IMR-90 (cell line): ENCODE measurements around the gene PLD2. TPM values are rescaled to one million over a fixed set of nuclear protein-coding genes. Genes with fewer than 3 reads are reported as not detected.

Experiments
- ATAC-seq: fragments of 200-7000 bp; cut with Tn5 transposase; 2 replicates; pipeline ENCODE4 v1.9.1; 2020; ENCODE audit warnings: low read depth, mild to moderate bottlenecking, moderate library complexity
- BruUV-seq: library from RNA; stranded (reverse); fragments of 400-500 nt; replicated peaks from 2 replicates; lab custom pipeline; 2021; lab: Mats Ljungman, UMichigan
- CTCF ChIA-PET: fragments of 300-600 bp; formaldehyde crosslinking; extraction: SDS; loops from one replicate; lab custom pipeline; 2021; ENCODE audit warnings: antibody characterized with exemption; lab: Yijun Ruan, JAX
- POLR2A ChIA-PET: fragments of 300-600 bp; sonication (Branson Sonifier 250); formaldehyde crosslinking; loops from one replicate; lab custom pipeline; 2022; ENCODE audit warnings: antibody characterized with exemption; ENCODE audit not compliant: unreplicated experiment; lab: Charles Lee
- DNase-seq: peaks from one replicate; pipeline ENCODE4 v3.0.0; 2013
- H2AFZ ChIP-seq: replicated peaks from 2 replicates; pipeline ENCODE3; 2013; ENCODE audit warnings: low read length, mild to moderate bottlenecking; ENCODE audit not compliant: poor library complexity
- H2AK5ac ChIP-seq: 2 replicates; pipeline ENCODE4 v1.6.1; 2013; ENCODE audit warnings: low read depth, low read length, inconsistent platforms
- H2AK9ac ChIP-seq: replicated peaks from 2 replicates; pipeline ENCODE3; 2013; ENCODE audit warnings: mild to moderate bottlenecking, low read depth, low read length, moderate library complexity; ENCODE audit not compliant: poor library complexity
- H2BK120ac ChIP-seq: 2 replicates; pipeline ENCODE4 v1.6.1; 2013; ENCODE audit warnings: low read depth, low read length, inconsistent platforms
- H2BK15ac ChIP-seq: 3 replicates; pipeline ENCODE4 v1.6.1; 2013; ENCODE audit warnings: low read depth, low read length, inconsistent platforms
- H2BK20ac ChIP-seq: 2 replicates; pipeline ENCODE4 v1.6.1; 2013; ENCODE audit warnings: low read depth, mild to moderate bottlenecking, inconsistent platforms, low read length, moderate library complexity
- H2BK5ac ChIP-seq: 2 replicates; pipeline ENCODE4 v1.6.1; 2013; ENCODE audit warnings: mild to moderate bottlenecking, low read depth, low read length, inconsistent platforms; ENCODE audit not compliant: poor library complexity, severe bottlenecking
- H3K14ac ChIP-seq: replicated peaks from 2 replicates; pipeline ENCODE4 v1.6.1; 2013; ENCODE audit warnings: low read depth, low read length, inconsistent platforms
- H3K18ac ChIP-seq: 2 replicates; pipeline ENCODE4 v1.6.1; 2013; ENCODE audit warnings: low read depth, low read length, control low read depth
- H3K23ac ChIP-seq: 2 replicates; pipeline ENCODE4 v1.6.1; 2013; ENCODE audit warnings: low read depth, low read length, inconsistent platforms
- H3K27ac ChIP-seq: 2 replicates; pipeline ENCODE4 v1.5.1; 2013; ENCODE audit warnings: mild to moderate bottlenecking, control low read depth, low read length; ENCODE audit not compliant: insufficient read depth
- H3K27me3 ChIP-seq: 2 replicates; pipeline ENCODE4 v1.6.1; 2013; ENCODE audit warnings: low read length; ENCODE audit not compliant: control insufficient read depth, insufficient read depth
- H3K36me3 ChIP-seq: 2 replicates; pipeline ENCODE4 v1.6.1; 2013; ENCODE audit warnings: low read length, mixed read lengths; ENCODE audit not compliant: control insufficient read depth, insufficient read depth
- H3K4ac ChIP-seq: 2 replicates; pipeline ENCODE4 v1.6.1; 2013; ENCODE audit warnings: low read depth, low read length, inconsistent platforms
- H3K4me1 ChIP-seq: 2 replicates; pipeline ENCODE4 v1.6.1; 2013; ENCODE audit warnings: low read length, mixed read lengths; ENCODE audit not compliant: control insufficient read depth, insufficient read depth
- H3K4me2 ChIP-seq: 2 replicates; pipeline ENCODE4 v1.6.1; 2013; ENCODE audit warnings: low read depth, mild to moderate bottlenecking, control low read depth, low read length, moderate library complexity
- H3K4me3 ChIP-seq: 2 replicates; pipeline ENCODE4 v1.5.1; 2013; ENCODE audit warnings: low read depth, mild to moderate bottlenecking, control low read depth, low read length, moderate library complexity; ENCODE audit not compliant: insufficient read depth
- H3K56ac ChIP-seq: 2 replicates; pipeline ENCODE4 v1.6.1; 2013; ENCODE audit warnings: low read length, inconsistent platforms; ENCODE audit not compliant: insufficient read depth; ENCODE audit errors: extremely low read depth
- H3K79me1 ChIP-seq, 2 experiments: 2 replicates each; pipeline ENCODE4 v1.6.1; 2013; ENCODE audit warnings: low read length in 2 of 2, inconsistent platforms in 1 of 2, low read depth in 1 of 2
- H3K9ac ChIP-seq: 2 replicates; pipeline ENCODE4 v1.6.1; 2013; ENCODE audit warnings: low read depth, low read length, control low read depth
- H3K9me1 ChIP-seq: 2 replicates; pipeline ENCODE4 v1.6.1; 2013; ENCODE audit warnings: low read length, inconsistent platforms; ENCODE audit not compliant: insufficient read depth
- H3K9me3 ChIP-seq: 2 replicates; pipeline ENCODE4 v1.6.1; 2013; ENCODE audit warnings: low read length; ENCODE audit not compliant: control insufficient read depth, insufficient read depth
- H4K20me1 ChIP-seq: 2 replicates; pipeline ENCODE4 v1.6.1; 2013; ENCODE audit warnings: low read length, inconsistent platforms; ENCODE audit not compliant: insufficient read depth
- H4K5ac ChIP-seq: 2 replicates; pipeline ENCODE4 v1.6.1; 2013; ENCODE audit warnings: mild to moderate bottlenecking, low read depth, low read length, control low read depth
- H4K8ac ChIP-seq, 2 experiments: 2 replicates each; pipeline ENCODE4 v1.6.1; 2013; ENCODE audit warnings: low read depth in 2 of 2, low read length in 2 of 2, control low read depth in 1 of 2, inconsistent platforms in 1 of 2
- H4K91ac ChIP-seq: 2 replicates; pipeline ENCODE4 v1.6.1; 2013; ENCODE audit warnings: low read depth, low read length, inconsistent platforms; ENCODE audit not compliant: insufficient read depth
- BHLHE40 ChIP-seq: fragments of 150-350 bp; IDR thresholded peaks from 2 replicates; pipeline ENCODE4 v1.6.1; 2016; ENCODE audit warnings: mild to moderate bottlenecking, low read depth, low read length
- CHD1 ChIP-seq: IDR thresholded peaks from 2 replicates; pipeline ENCODE4 v1.6.1; 2012; ENCODE audit warnings: low read depth, low read length, improper control_type of control experiment
- MAZ ChIP-seq: IDR thresholded peaks from 2 replicates; pipeline ENCODE4 v1.6.1; 2012; ENCODE audit warnings: low read depth, mild to moderate bottlenecking, low read length, improper control_type of control experiment, moderate library complexity, borderline replicate concordance
- NFE2L2 ChIP-seq: fragments of 150-350 bp; IDR thresholded peaks from 2 replicates; pipeline ENCODE4 v1.6.1; 2016; ENCODE audit warnings: low read depth, mild to moderate bottlenecking, low read length
- POLR2A ChIP-seq: IDR thresholded peaks from 2 replicates; pipeline ENCODE4 v1.6.1; 2012; ENCODE audit warnings: mild to moderate bottlenecking, low read depth, low read length
- RAD21 ChIP-seq: IDR thresholded peaks from 2 replicates; pipeline ENCODE4 v1.6.1; 2012; ENCODE audit warnings: low read length, improper control_type of control experiment
- RFX5 ChIP-seq: IDR thresholded peaks from 2 replicates; pipeline ENCODE4 v1.8.0; 2012; ENCODE audit warnings: low read depth, mild to moderate bottlenecking, low read length, moderate library complexity
- SMC3 ChIP-seq: fragments of 150-350 bp; IDR thresholded peaks from 2 replicates; pipeline ENCODE4 v1.6.1; 2016; ENCODE audit warnings: low read depth, mild to moderate bottlenecking, antibody characterized with exemption, low read length, moderate library complexity
- WGBS, 2 experiments: methylation state at CpG; one replicate each; pipeline versions ENCODE4 v1.1.5 to v1.1.7; 2013; ENCODE audit warnings: missing lambda C conversion rate in 2 of 2; ENCODE audit not compliant: insufficient read length in 1 of 2; ENCODE audit errors: extremely low coverage in 2 of 2; 5-methylcytosine and 5-hydroxymethylcytosine counted together
- dilution Hi-C: fragments of 300-500 bp; cut with HindIII; formaldehyde crosslinking; loops from one replicate; pipeline ENCODE4 v1.14.3; 2018; ENCODE audit warnings: low sequenced_read_pairs; ENCODE audit not compliant: unreplicated experiment
- in situ Hi-C: fragments of 300-500 bp; cut with MboI; formaldehyde crosslinking; loops from 3 replicates; pipeline ENCODE4 v1.14.3; 2019; ENCODE audit warnings: low sequenced_read_pairs, inconsistent platforms, mixed read lengths
- intact Hi-C: fragments of 100-400 bp; cut with micrococcal nuclease; formaldehyde crosslinking; loops from 2 replicates; pipeline ENCODE4 v1.10.0; 2022
- polyA plus RNA-seq, 3 experiments: library from polyadenylated mRNA; depleted of rRNA; stranded (reverse); fragments of >200 nt; gene quantifications; 2 replicates each; pipeline ENCODE4 v1.2.3, GENCODE V29; 2012; ENCODE audit warnings: low replicate concordance in 1 of 3
- total RNA-seq: library from RNA; depleted of rRNA; stranded (reverse); fragments of >200 nt; gene quantifications from 2 replicates; pipeline ENCODE4 v1.2.3, GENCODE V29; 2012
- TF ChIP-seq, protein P1 (sequence below): fragments of 150-350 bp; IDR thresholded peaks from 2 replicates; pipeline ENCODE4 v1.6.1; 2017; ENCODE audit warnings: mild to moderate bottlenecking, antibody characterized with exemption, low read length, low read depth

The PLD2 gene
- total and polyA plus RNA-seq, 2 of the 4 experiments (the other 2 are of a cell fraction): 12.5 to 28.0 TPM

DNA sequence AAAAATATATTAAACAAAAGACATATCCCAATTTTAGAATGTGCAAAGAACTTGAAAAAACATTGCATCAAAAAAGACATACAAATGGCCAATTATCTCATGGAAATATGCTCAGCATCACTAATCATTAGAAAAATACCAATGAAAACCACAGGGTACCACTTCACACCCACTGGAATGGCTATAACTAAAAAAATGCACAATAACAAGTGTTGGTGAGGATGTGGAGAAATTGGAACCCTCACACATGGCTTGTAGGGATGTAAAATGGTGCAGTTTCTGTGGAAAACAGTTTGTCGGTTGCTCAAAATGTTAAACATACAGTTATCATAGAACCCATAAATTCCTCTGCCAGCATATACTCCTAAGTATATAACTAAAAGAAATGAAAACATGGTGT, 11.8 kb upstream of the PLD2 start:
- Histone ChIP-seq H3K4me1 (no peaks in the 10 kb centered on the region), H3K14ac (no peak overlapping the region), H3K27me3 (no peaks in the 10 kb centered on the region), H3K79me1 (peaks cover 11 to 28% of the 10 kb centered on the region in 2 experiments; a peak in 3 of 4 replicates), H2AK5ac (peak overlapping the region; percentile 87; the same call in 1 of the 2 replicates), H2AFZ (peak overlapping the region; percentile 85), H3K4ac (peak overlapping the region; percentile 75; the same call in 1 of the 2 replicates), H3K56ac (no peak overlapping the region), H3K4me2 (no peak overlapping the region), H2BK20ac (no peak overlapping the region), H3K9me1 (peaks cover 11% of the 10 kb centered on the region), H2BK120ac (no peak overlapping the region), H3K9me3 (no peaks in the 10 kb centered on the region), H4K91ac (peak overlapping the region; percentile 40; the same call in 1 of the 2 replicates), H2BK5ac (no peak overlapping the region), H2BK15ac (no peak overlapping the region), H4K8ac (peak overlapping the region; percentile 63 to 92), H3K27ac (no peak overlapping the region), H3K36me3 (peaks cover 17% of the 10 kb centered on the region), H2AK9ac (peak overlapping the region; percentile 45), H4K5ac (peak overlapping the region; percentile 84), H3K9ac (no peak overlapping the region), H3K4me3 (no peak overlapping the region), H3K23ac (no peak overlapping the region), H4K20me1 (peaks cover 3% of the 10 kb centered on the region; the same call in 1 of the 2 replicates), H3K18ac (no peak overlapping the region)
- TF ChIP-seq SMC3 (no peak), BHLHE40 (no peak), CHD1 (no peak), RFX5 (no peak), POLR2A (no peak), RAD21 (no peak), NFE2L2 (no peak), MAZ (no peak)
- TF ChIP-seq, protein P1, sequence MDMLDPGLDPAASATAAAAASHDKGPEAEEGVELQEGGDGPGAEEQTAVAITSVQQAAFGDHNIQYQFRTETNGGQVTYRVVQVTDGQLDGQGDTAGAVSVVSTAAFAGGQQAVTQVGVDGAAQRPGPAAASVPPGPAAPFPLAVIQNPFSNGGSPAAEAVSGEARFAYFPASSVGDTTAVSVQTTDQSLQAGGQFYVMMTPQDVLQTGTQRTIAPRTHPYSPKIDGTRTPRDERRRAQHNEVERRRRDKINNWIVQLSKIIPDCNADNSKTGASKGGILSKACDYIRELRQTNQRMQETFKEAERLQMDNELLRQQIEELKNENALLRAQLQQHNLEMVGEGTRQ: no peak
- in situ Hi-C loops (no loop called here), dilution Hi-C loops (no loop called here), intact Hi-C loops (no loop called here)
- no CpG with 5 or more reads among the region's 1 CpG for whole genome bisulfite sequencing, 2 experiments
- BruUV-seq: no TSS peak
- DNase-seq (no peak), ATAC-seq (no peak)
- ChIA-PET CTCF (no interaction called here), POLR2A (no interaction called here)
